ENCODE measurements around the gene CEP112. TPM values are rescaled to one million over a fixed set of nuclear protein-coding genes. Genes with fewer than 3 reads are reported as not detected.

The CEP112 gene
- total RNA-seq, 2 donors from 2014 or later: 5.9 to 6.2 TPM

- Histone ChIP-seq H3K4me1 (no peaks in the 10 kb centered on the region), H3K4me3 (no peak overlapping the region), H3K9me3 (no peaks in the 10 kb centered on the region), H3K9ac (ENCODE audit: low read depth in 2 of 2, low read length in 2 of 2) (no peak overlapping the region), H3K27ac (no peak overlapping the region), H3K27me3 (no peaks in the 10 kb centered on the region), H3K36me3 (no peaks in the 10 kb centered on the region)
- intact Hi-C loops (cut with DNase I): no loop called here
- no peak for TF ChIP-seq CTCF (IDR thresholded peaks at IDR 0.05)
- no peak for DNase-seq
Measured at GRCh38 chr17:66215529-66215911, 23.6 kb upstream of the CEP112 start.

GRCh38 chr17:66214884-66215528, 23.1 kb upstream of the CEP112 start:
- no peak for TF ChIP-seq CTCF (IDR thresholded peaks at IDR 0.05)
- no peak for DNase-seq
- Histone ChIP-seq H3K27me3 (no peaks in the 10 kb centered on the region), H3K4me1 (no peaks in the 10 kb centered on the region), H3K9me3 (no peaks in the 10 kb centered on the region), H3K27ac (no peak overlapping the region), H3K36me3 (no peaks in the 10 kb centered on the region), H3K9ac (ENCODE audit: low read depth in 2 of 2, low read length in 2 of 2) (no peak overlapping the region), H3K4me3 (no peak overlapping the region)
- intact Hi-C loops (cut with DNase I): no loop called here

- H3K4me3 ChIP-seq: no peak overlapping the region
- intact Hi-C loops (cut with DNase I): no loop called here
- H3K9ac ChIP-seq (ENCODE audit: low read depth in 2 of 2, low read length in 2 of 2): no peak overlapping the region
- H3K36me3 ChIP-seq: no peaks in the 10 kb centered on the region
- H3K27me3 ChIP-seq: no peaks in the 10 kb centered on the region
- H3K27ac ChIP-seq: no peak overlapping the region
- DNase-seq: no peak
- H3K9me3 ChIP-seq: no peaks in the 10 kb centered on the region
- no peaks in the 10 kb centered on the region for H3K4me1 ChIP-seq
- no peak for TF ChIP-seq CTCF (IDR thresholded peaks at IDR 0.05)
Measured at GRCh38 chr17:66211047-66211810, 19.3 kb upstream of the CEP112 start.

GRCh38 chr17:66210208-66210574, 18.3 kb upstream of the CEP112 start:
- Histone ChIP-seq H3K4me3 (no peak overlapping the region), H3K36me3 (no peaks in the 10 kb centered on the region), H3K4me1 (no peaks in the 10 kb centered on the region), H3K27ac (no peak overlapping the region), H3K9me3 (no peaks in the 10 kb centered on the region), H3K9ac (ENCODE audit: low read depth in 2 of 2, low read length in 2 of 2) (no peak overlapping the region), H3K27me3 (no peaks in the 10 kb centered on the region)
- TF ChIP-seq CTCF (IDR thresholded peaks at IDR 0.05): no peak
- intact Hi-C loops (cut with DNase I): no loop called here
- DNase-seq: no peak

GRCh38 chr17:66207936-66208335, 16.0 kb upstream of the CEP112 start:
- TF ChIP-seq CTCF (IDR thresholded peaks at IDR 0.05): no peak
- Histone ChIP-seq H3K27ac (no peak overlapping the region), H3K36me3 (no peaks in the 10 kb centered on the region), H3K27me3 (no peaks in the 10 kb centered on the region), H3K9me3 (no peaks in the 10 kb centered on the region), H3K4me1 (no peaks in the 10 kb centered on the region), H3K9ac (ENCODE audit: low read depth in 2 of 2, low read length in 2 of 2) (no peak overlapping the region), H3K4me3 (no peak overlapping the region)
- DNase-seq: no peak
- intact Hi-C loops (cut with DNase I): no loop called here
